CD8-positive, alpha-beta memory T cell (primary cell): ENCODE results near the gene MYADML2. TPM values are rescaled to one million over a fixed set of nuclear protein-coding genes. Genes with fewer than 3 reads are reported as not detected.
A peak's percentile ranks its signal among the peaks of the same experiment; 100 is the strongest.

Source experiments
- CTCF ChIA-PET: fragments of 350-600 bp; sonication (Branson Sonifier 250); formaldehyde crosslinking; loops from one replicate; lab custom pipeline; 2021; ENCODE audit warnings: antibody characterized with exemption; lab: Charles Lee
- POLR2A ChIA-PET: fragments of 350-600 bp; sonication (Branson Sonifier 250); formaldehyde crosslinking; loops from one replicate; lab custom pipeline; 2021; ENCODE audit warnings: antibody characterized with exemption; lab: Charles Lee
- DNase-seq, 5 donors: peaks; one replicate each; pipeline versions ENCODE4 v3.0.0 to v3.0.0-alpha.2; 2020 to 2022; ENCODE audit warnings: mixed read lengths in 1 of 5
- H3K27ac ChIP-seq: one replicate; pipeline ENCODE4 v1.7.0; 2013; ENCODE audit warnings: low read depth, mild to moderate bottlenecking, low read length, moderate library complexity
- H3K27me3 ChIP-seq: 2 replicates; pipeline ENCODE4 v1.7.0; 2013; ENCODE audit warnings: low read length, mild to moderate bottlenecking; ENCODE audit not compliant: insufficient read depth, poor library complexity, severe bottlenecking
- H3K36me3 ChIP-seq: 2 replicates; pipeline ENCODE4 v1.7.0; 2013; ENCODE audit warnings: mild to moderate bottlenecking, low read length, moderate library complexity; ENCODE audit not compliant: insufficient read depth
- H3K4me1 ChIP-seq: 2 replicates; pipeline ENCODE4 v1.7.0; 2013; ENCODE audit warnings: mild to moderate bottlenecking, low read length, moderate library complexity; ENCODE audit not compliant: insufficient read depth
- H3K4me3 ChIP-seq: 2 replicates; pipeline ENCODE4 v1.7.0; 2013; ENCODE audit warnings: mild to moderate bottlenecking, low read length
- H3K9me3 ChIP-seq: 2 replicates; pipeline ENCODE4 v1.7.0; 2013; ENCODE audit warnings: mild to moderate bottlenecking, low read length
- H3K27ac Mint-ChIP-seq, 8 donors: one replicate each; pipeline ENCODE4 v1.8.0; 2020 to 2021; ENCODE audit warnings: mixed read lengths in 8 of 8, mild to moderate bottlenecking in 6 of 8, inconsistent platforms in 3 of 8, moderate library complexity in 3 of 8
- H3K27me3 Mint-ChIP-seq, 2 donors: one replicate each; pipeline ENCODE4 v1.8.0; 2020 to 2021; ENCODE audit warnings: mixed read lengths in 2 of 2, mild to moderate bottlenecking in 1 of 2, moderate library complexity in 1 of 2
- H3K36me3 Mint-ChIP-seq, 3 donors: one replicate each; pipeline ENCODE4 v1.8.0; 2020 to 2021; ENCODE audit warnings: mixed read lengths in 3 of 3, inconsistent platforms in 1 of 3, mild to moderate bottlenecking in 1 of 3
- H3K4me1 Mint-ChIP-seq, 3 donors: one replicate each; pipeline ENCODE4 v1.8.0; 2020 to 2021; ENCODE audit warnings: mixed read lengths in 3 of 3, inconsistent platforms in 1 of 3, mild to moderate bottlenecking in 1 of 3
- H3K4me3 Mint-ChIP-seq, 7 donors: one replicate each; pipeline ENCODE4 v1.8.0; 2020 to 2021; ENCODE audit warnings: mixed read lengths in 7 of 7, mild to moderate bottlenecking in 6 of 7, moderate library complexity in 4 of 7, inconsistent platforms in 2 of 7
- H3K9me3 Mint-ChIP-seq, 5 donors: one replicate each; pipeline ENCODE4 v1.8.0; 2020 to 2022; ENCODE audit warnings: mixed read lengths in 5 of 5, mild to moderate bottlenecking in 3 of 5, moderate library complexity in 2 of 5, inconsistent platforms in 1 of 5
- polyA plus RNA-seq: library from polyadenylated mRNA; unstranded; fragments of 300-500 nt; fragmentation: Illumina TruSeq; gene quantifications from one replicate; pipeline ENCODE4 v1.2.3, GENCODE V29; 2021
- total RNA-seq, 2 experiments: library from RNA; stranded (reverse); gene quantifications; one replicate each; pipeline ENCODE4 v1.2.3, GENCODE V29; 2021

The MYADML2 gene
- total and polyA plus RNA-seq, 3 experiments from 2014 or later, result not detected

GRCh38 chr17:81980707-81981343 lies 33.8 kb upstream of the MYADML2 start:
- Histone ChIP-seq H3K9me3 (no peaks in the 10 kb centered on the region), H3K4me3 (no peak overlapping the region), H3K4me1 (peaks cover 28% of the 10 kb centered on the region), H3K27ac (no peak overlapping the region), H3K36me3 (peaks cover 4% of the 10 kb centered on the region), H3K27me3 (no peaks in the 10 kb centered on the region)
- Mint-ChIP-seq H3K4me3 (peak overlapping the region in 2 of 7 donors; percentile 48 to 86), H3K9me3 (no peaks in the 10 kb centered on the region), H3K4me1 (peaks cover 23 to 43% (median 29%) of the 10 kb centered on the region in 3 donors), H3K27me3 (no peaks in the 10 kb centered on the region), H3K27ac (peak overlapping the region in 1 of 8 donors; percentile 8), H3K36me3 (peaks cover 4 to 28% (median 13%) of the 10 kb centered on the region in 3 donors)
- no peak for DNase-seq
- CTCF ChIA-PET, result no interaction called here
- POLR2A ChIA-PET, result no interaction called here

- H3K27ac Mint-ChIP-seq, result peak overlapping the region in 3 of 8 donors; percentile 8 to 61 (median 43)
Observed at GRCh38 chr17:81980122-81980521, 33.1 kb upstream of the MYADML2 start.

GRCh38 chr17:81978524-81979298 lies 31.7 kb upstream of the MYADML2 start:
- Mint-ChIP-seq H3K27ac (peak overlapping the region in 6 of 8 donors; percentile 36 to 98 (median 78)), H3K4me1 (peaks cover 20 to 40% (median 29%) of the 10 kb centered on the region in 3 donors), H3K9me3 (peaks cover 0 to 4% (median 0%) of the 10 kb centered on the region in 5 donors), H3K27me3 (no peaks in the 10 kb centered on the region), H3K36me3 (peaks cover 0 to 14% (median 8%) of the 10 kb centered on the region in 3 donors), H3K4me3 (peak overlapping the region; percentile 58 to 87 (median 80))
- H3K27me3 ChIP-seq, result no peaks in the 10 kb centered on the region
- ChIA-PET POLR2A (interaction anchor here (0.7 kb wide), 1 partner anchor 44 kb away, joined by 3 read pairs; the partner anchor contains the start of gene CENPX), CTCF (interaction anchor here (0.7 to 1.6 kb wide), 3 partner anchors 19 to 59 kb away, joined by 3 to 5 read pairs (median 3); partner anchors contain the start of gene DCXR)
- DNase-seq, result no peak
- no peak overlapping the region for H3K27ac ChIP-seq
- no peaks in the 10 kb centered on the region for H3K36me3 ChIP-seq
- no peaks in the 10 kb centered on the region for H3K9me3 ChIP-seq
- H3K4me3 ChIP-seq, result no peak overlapping the region
- H3K4me1 ChIP-seq, result peaks cover 28% of the 10 kb centered on the region

More at GRCh38 chr17:81980122-81980521, 33.1 kb upstream of the MYADML2 start:
- Mint-ChIP-seq H3K27me3 (no peaks in the 10 kb centered on the region), H3K36me3 (peaks cover 3 to 21% (median 12%) of the 10 kb centered on the region in 3 donors), H3K4me1 (peaks cover 22 to 43% (median 29%) of the 10 kb centered on the region in 3 donors), H3K9me3 (no peaks in the 10 kb centered on the region), H3K4me3 (peak overlapping the region in 5 of 7 donors; percentile 48 to 86 (median 51))
- CTCF ChIA-PET, result no interaction called here
- POLR2A ChIA-PET, result no interaction called here
- Histone ChIP-seq H3K9me3 (no peaks in the 10 kb centered on the region), H3K27me3 (no peaks in the 10 kb centered on the region), H3K4me1 (peaks cover 28% of the 10 kb centered on the region), H3K27ac (no peak overlapping the region), H3K4me3 (no peak overlapping the region), H3K36me3 (peaks cover 4% of the 10 kb centered on the region)
- no peak for DNase-seq

GRCh38 chr17:81977211-81977808 lies 30.3 kb upstream of the MYADML2 start, which contains the start of gene ASPSCR1:
ASPSCR1 (plus strand) TSS chr17:81977629; CDS start chr17:81977647, 18 bp downstream.
- Histone ChIP-seq H3K27ac (peak within 1 kb of the TSS; percentile 72), H3K27me3 (no peaks in the 10 kb centered on the region), H3K9me3 (no peaks in the 10 kb centered on the region), H3K4me1 (peaks cover 28% of the 10 kb centered on the region), H3K36me3 (no peaks in the 10 kb centered on the region), H3K4me3 (peak within 1 kb of the TSS; percentile 72)
- Mint-ChIP-seq H3K27ac (peak within 1 kb of the TSS; percentile 82 to 99 (median 96)), H3K4me3 (peak within 1 kb of the TSS; percentile 80 to 96 (median 94)), H3K4me1 (peaks cover 18 to 38% (median 29%) of the 10 kb centered on the region in 3 donors), H3K9me3 (peaks cover 0 to 4% (median 0%) of the 10 kb centered on the region in 5 donors), H3K36me3 (peaks cover 0 to 12% (median 8%) of the 10 kb centered on the region in 3 donors), H3K27me3 (no peaks in the 10 kb centered on the region)
- peak; percentile 86 to 94 (median 92) for DNase-seq
- ChIA-PET CTCF (interaction anchor here (1.0 kb wide), 1 partner anchor 9 kb away, joined by 6 read pairs; no protein-coding TSS in a partner anchor), POLR2A (interaction anchor here (1.3 to 1.4 kb wide), 2 partner anchors 9 to 60 kb away, joined by 3 to 9 read pairs; no protein-coding TSS in a partner anchor)

GRCh38 chr17:81976332-81977210 lies 29.5 kb upstream of the MYADML2 start:
- H3K4me1 ChIP-seq, result peaks cover 28% of the 10 kb centered on the region
- Mint-ChIP-seq H3K36me3 (peaks cover 0 to 12% (median 8%) of the 10 kb centered on the region in 3 donors), H3K4me3 (peak overlapping the region; percentile 80 to 96 (median 94)), H3K27ac (peak overlapping the region; percentile 82 to 99 (median 96)), H3K4me1 (peaks cover 18 to 36% (median 29%) of the 10 kb centered on the region in 3 donors), H3K27me3 (no peaks in the 10 kb centered on the region), H3K9me3 (peaks cover 0 to 4% (median 0%) of the 10 kb centered on the region in 5 donors)
- no peaks in the 10 kb centered on the region for H3K27me3 ChIP-seq
- H3K4me3 ChIP-seq, result peak overlapping the region; percentile 72
- peak in 1 of 5 donors; percentile 27 for DNase-seq
- H3K36me3 ChIP-seq, result no peaks in the 10 kb centered on the region
- ChIA-PET POLR2A (interaction anchor here (1.3 to 1.4 kb wide), 2 partner anchors 9 to 59 kb away, joined by 3 to 9 read pairs; no protein-coding TSS in a partner anchor), CTCF (interaction anchor here (1.0 to 3.9 kb wide), 3 partner anchors 8 to 17 kb away, joined by 6 to 15 read pairs (median 6); partner anchors contain the start of gene NOTUM)
- H3K9me3 ChIP-seq, result no peaks in the 10 kb centered on the region
- H3K27ac ChIP-seq, result peak overlapping the region; percentile 72

GRCh38 chr17:81973432-81973831 lies 26.4 kb upstream of the MYADML2 start:
- ChIA-PET CTCF (interaction anchor here (3.9 kb wide), 1 partner anchor 14 kb away, joined by 15 read pairs; no protein-coding TSS in a partner anchor), POLR2A (no interaction called here)
- H3K36me3 Mint-ChIP-seq, result peaks cover 0 to 3% (median 0%) of the 10 kb centered on the region in 3 donors
- no peak overlapping the region for H3K4me3 Mint-ChIP-seq
- H3K27ac ChIP-seq, result no peak overlapping the region
- H3K4me1 ChIP-seq, result peaks cover 12% of the 10 kb centered on the region
- no peaks in the 10 kb centered on the region for H3K27me3 ChIP-seq
- H3K9me3 ChIP-seq, result no peaks in the 10 kb centered on the region
- H3K27ac Mint-ChIP-seq, result no peak overlapping the region
- H3K36me3 ChIP-seq, result no peaks in the 10 kb centered on the region
- H3K4me1 Mint-ChIP-seq, result peaks cover 4 to 18% (median 10%) of the 10 kb centered on the region in 3 donors
- H3K27me3 Mint-ChIP-seq, result no peaks in the 10 kb centered on the region
- no peak for DNase-seq
- H3K9me3 Mint-ChIP-seq, result peaks cover 0 to 4% (median 0%) of the 10 kb centered on the region in 5 donors
- no peak overlapping the region for H3K4me3 ChIP-seq
